GM23338 (cell line): Measurements from ENCODE around the gene ZCCHC2. TPM values are rescaled to one million over a fixed set of nuclear protein-coding genes. Genes with fewer than 3 reads are reported as not detected.

Source experiments
- ATAC-seq: fragments of 200-7000 bp; cut with Tn5 transposase; 3 replicates; pipeline ENCODE4 v1.9.1; 2020
- DNase-seq: peaks from one replicate; pipeline ENCODE4 v3.0.0-alpha.2; 2015; ENCODE audit warnings: low spot score
- H2AFZ ChIP-seq: fragments of 200-600 bp; sonication (generic); 2 replicates; pipeline ENCODE4 v1.8.0; 2016; ENCODE audit warnings: antibody characterized with exemption, mild to moderate bottlenecking, moderate library complexity
- H3F3A ChIP-seq: fragments of 200-600 bp; sonication (generic); replicated peaks from 2 replicates; pipeline ENCODE4 v1.8.0; 2017; ENCODE audit warnings: antibody characterized with exemption, mixed run types, low read depth
- H3K27ac ChIP-seq: fragments of 200-600 bp; sonication (generic); 2 replicates; pipeline ENCODE4 v1.6.1; 2016; ENCODE audit warnings: low read depth
- H3K27me3 ChIP-seq: fragments of 200-600 bp; sonication (generic); 2 replicates; pipeline ENCODE4 v1.8.0; 2016; ENCODE audit warnings: mild to moderate bottlenecking, mixed run types, moderate library complexity; ENCODE audit not compliant: insufficient read depth
- H3K36me3 ChIP-seq: fragments of 200-600 bp; sonication (generic); 2 replicates; pipeline ENCODE4 v1.8.0; 2016; ENCODE audit warnings: mild to moderate bottlenecking; ENCODE audit not compliant: insufficient read depth
- H3K4me1 ChIP-seq: fragments of 200-600 bp; sonication (generic); 2 replicates; pipeline ENCODE4 v1.8.0; 2016; ENCODE audit warnings: mild to moderate bottlenecking, moderate library complexity; ENCODE audit not compliant: insufficient read depth
- H3K4me2 ChIP-seq: fragments of 200-600 bp; sonication (generic); 2 replicates; pipeline ENCODE4 v1.7.1; 2017; ENCODE audit warnings: mixed run types
- H3K4me3 ChIP-seq: fragments of 200-600 bp; sonication (generic); 2 replicates; pipeline ENCODE4 v1.6.1; 2016; ENCODE audit warnings: mixed run types
- H3K79me2 ChIP-seq: fragments of 200-600 bp; sonication (generic); replicated peaks from 2 replicates; pipeline ENCODE4 v1.8.0; 2017; ENCODE audit warnings: mild to moderate bottlenecking; ENCODE audit not compliant: insufficient read depth
- H3K9me2 ChIP-seq: fragments of 200-600 bp; sonication (generic); 2 replicates; pipeline ENCODE4 v1.8.0; 2017; ENCODE audit not compliant: insufficient read depth
- H4K20me1 ChIP-seq: fragments of 200-600 bp; sonication (generic); replicated peaks from 2 replicates; pipeline ENCODE4 v1.8.0; 2017; ENCODE audit warnings: mild to moderate bottlenecking; ENCODE audit not compliant: insufficient read depth
- H3K27ac Mint-ChIP-seq: 2 replicates; pipeline ENCODE4 v1.8.0; 2020; ENCODE audit warnings: inconsistent platforms, mild to moderate bottlenecking, moderate library complexity, mixed read lengths
- H3K27me3 Mint-ChIP-seq: 3 replicates; pipeline ENCODE4 v1.8.0; 2022; ENCODE audit warnings: low read depth, mild to moderate bottlenecking, moderate library complexity, mixed read lengths, inconsistent platforms; ENCODE audit not compliant: insufficient read depth, poor library complexity
- H3K36me3 Mint-ChIP-seq: 3 replicates; pipeline ENCODE4 v1.8.0; 2021; ENCODE audit warnings: low read depth, mild to moderate bottlenecking, inconsistent platforms, moderate library complexity, mixed read lengths
- H3K4me1 Mint-ChIP-seq: 3 replicates; pipeline ENCODE4 v1.8.0; 2020; ENCODE audit warnings: mild to moderate bottlenecking, inconsistent platforms, mixed read lengths
- H3K4me3 Mint-ChIP-seq: 3 replicates; pipeline ENCODE4 v1.8.0; 2021; ENCODE audit warnings: moderate library complexity, mild to moderate bottlenecking, inconsistent platforms, mixed read lengths
- H3K9me3 Mint-ChIP-seq: 3 replicates; pipeline ENCODE4 v1.8.0; 2020; ENCODE audit warnings: moderate library complexity, mild to moderate bottlenecking, inconsistent platforms, mixed read lengths
- CREB1 ChIP-seq: fragments of 250-450 bp; sonication (Bioruptor Pico); IDR thresholded peaks from 2 replicates; pipeline ENCODE4 v1.5.0; 2020; ENCODE audit warnings: low read depth, mild to moderate bottlenecking, moderate library complexity
- EZH2 ChIP-seq: fragments of 200-600 bp; sonication (generic); IDR thresholded peaks from one replicate; pipeline ENCODE4 v1.8.0; 2017; ENCODE audit warnings: antibody characterized with exemption, mild to moderate bottlenecking, low read depth; ENCODE audit not compliant: unreplicated experiment
- EZH2phosphoT487 ChIP-seq: fragments of 200-600 bp; sonication (generic); IDR thresholded peaks from one replicate; pipeline ENCODE4 v1.8.1; 2018; ENCODE audit warnings: antibody characterized with exemption; ENCODE audit not compliant: unreplicated experiment
- JUNB ChIP-seq: IDR thresholded peaks from one replicate; pipeline ENCODE4 v1.6.1; 2016; ENCODE audit warnings: antibody characterized with exemption; ENCODE audit not compliant: unreplicated experiment
- NANOG ChIP-seq: IDR thresholded peaks from 2 replicates; pipeline ENCODE4 v1.6.1; 2016; ENCODE audit warnings: antibody characterized with exemption, borderline replicate concordance
- POLR2AphosphoS5 ChIP-seq: IDR thresholded peaks from 2 replicates; pipeline ENCODE4 v1.6.1; 2016; ENCODE audit warnings: antibody characterized with exemption, low read depth
- REST ChIP-seq: IDR thresholded peaks from one replicate; pipeline ENCODE4 v1.6.1; 2018; ENCODE audit warnings: antibody characterized with exemption; ENCODE audit not compliant: unreplicated experiment
- ZNF114 ChIP-seq: fragments of 250-450 bp; sonication (Bioruptor Pico); IDR thresholded peaks from 2 replicates; pipeline ENCODE4 v1.5.0; 2020; ENCODE audit warnings: mild to moderate bottlenecking, moderate library complexity
- polyA plus RNA-seq: library from polyadenylated mRNA; unstranded; fragments of >200 nt; fragmentation: Nextera tagmentation; extraction: Ambion mirVana; gene quantifications from 2 replicates; pipeline ENCODE4 v1.2.1, GENCODE V29; 2016
- total RNA-seq: library from RNA; depleted of rRNA; stranded (reverse); fragments of >200 nt; shearing (Covaris generic); gene quantifications from 2 replicates; pipeline ENCODE4 v1.2.3, GENCODE V29; 2014
- TF ChIP-seq, protein P1 (sequence below): IDR thresholded peaks from 2 replicates; pipeline ENCODE4 v1.6.1; 2016; ENCODE audit warnings: antibody characterized with exemption
- TF ChIP-seq, protein P2 (sequence below): fragments of 250-450 bp; sonication (Bioruptor Pico); IDR thresholded peaks from 2 replicates; pipeline ENCODE4 v1.5.0; 2020; ENCODE audit warnings: mild to moderate bottlenecking, moderate library complexity
- TF ChIP-seq, protein P3 (sequence below), 2 experiments: fragments of 200-600 bp in 1 of 2; sonication (generic) in 1 of 2; conservative IDR thresholded peaks; 2 replicates each; pipeline versions ENCODE4 v1.5.1 to v1.6.1; 2016 to 2017; ENCODE audit warnings: antibody characterized with exemption in 2 of 2, low read depth in 2 of 2, mild to moderate bottlenecking in 2 of 2, moderate library complexity in 1 of 2

ZCCHC2 gene
- total and polyA plus RNA-seq, 2 experiments from 2014 or later, result 5.4 to 15.4 TPM

DNA sequence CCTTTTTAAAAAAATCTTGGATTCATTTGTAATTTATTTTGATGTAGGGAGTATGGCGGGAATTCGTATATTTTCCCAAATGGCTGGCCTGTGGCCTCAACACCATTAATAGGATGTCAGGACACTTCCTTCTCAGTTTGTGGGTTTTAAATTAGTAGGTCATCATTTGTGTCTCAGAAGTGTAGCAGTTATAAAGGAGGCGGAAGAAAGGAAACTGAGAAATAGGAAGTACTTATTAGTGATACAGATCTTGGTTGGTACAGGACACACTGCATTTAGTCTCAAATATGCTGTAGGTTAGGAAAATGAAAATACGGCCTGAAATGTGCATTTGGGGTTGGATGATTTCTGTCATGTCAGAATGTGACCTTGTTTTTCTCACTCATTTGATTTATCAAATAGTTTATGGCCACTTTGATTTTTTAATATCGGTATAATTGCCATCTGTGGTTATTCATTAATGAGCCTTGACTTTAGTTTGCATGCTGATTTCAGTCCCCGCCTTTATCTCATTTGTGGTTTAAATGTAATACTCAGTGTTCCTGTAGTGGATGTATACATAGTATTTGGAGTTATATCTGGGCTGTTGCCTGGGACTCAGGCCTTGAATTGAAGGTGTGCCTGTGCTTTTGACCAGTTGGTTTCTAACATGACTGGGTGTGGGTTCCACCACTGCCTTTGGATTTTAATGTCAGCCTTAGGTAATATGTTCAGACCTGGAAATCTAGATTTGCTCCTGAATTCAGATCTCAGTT, 31.4 kb downstream of the ZCCHC2 start:
- peaks cover 13% of the 10 kb centered on the region; the same call in 2 of the 3 replicates for H3K36me3 Mint-ChIP-seq
- no peak for DNase-seq
- Histone ChIP-seq H2AFZ (no peak overlapping the region), H3K4me2 (no peak overlapping the region), H3K27ac (no peak overlapping the region), H4K20me1 (no peaks in the 10 kb centered on the region), H3K79me2 (no peaks in the 10 kb centered on the region), H3F3A (no peaks in the 10 kb centered on the region), H3K4me1 (no peaks in the 10 kb centered on the region), H3K9me2 (no peaks in the 10 kb centered on the region), H3K4me3 (no peak overlapping the region), H3K36me3 (peaks cover under 1% of the 10 kb centered on the region; the same call in 1 of the 2 replicates), H3K27me3 (no peaks in the 10 kb centered on the region)
- no peak for ATAC-seq
- H3K9me3 Mint-ChIP-seq, result no peaks in the 10 kb centered on the region
- no peaks in the 10 kb centered on the region for H3K27me3 Mint-ChIP-seq
- H3K4me3 Mint-ChIP-seq, result no peak overlapping the region
- TF ChIP-seq ZNF114 (no peak), CREB1 (CRISPR knock-in tag) (no peak), EZH2 (no peak), NANOG (no peak), POLR2AphosphoS5 (no peak), EZH2phosphoT487 (no peak), JUNB (no peak), REST (no peak)
- TF ChIP-seq, protein P1, sequence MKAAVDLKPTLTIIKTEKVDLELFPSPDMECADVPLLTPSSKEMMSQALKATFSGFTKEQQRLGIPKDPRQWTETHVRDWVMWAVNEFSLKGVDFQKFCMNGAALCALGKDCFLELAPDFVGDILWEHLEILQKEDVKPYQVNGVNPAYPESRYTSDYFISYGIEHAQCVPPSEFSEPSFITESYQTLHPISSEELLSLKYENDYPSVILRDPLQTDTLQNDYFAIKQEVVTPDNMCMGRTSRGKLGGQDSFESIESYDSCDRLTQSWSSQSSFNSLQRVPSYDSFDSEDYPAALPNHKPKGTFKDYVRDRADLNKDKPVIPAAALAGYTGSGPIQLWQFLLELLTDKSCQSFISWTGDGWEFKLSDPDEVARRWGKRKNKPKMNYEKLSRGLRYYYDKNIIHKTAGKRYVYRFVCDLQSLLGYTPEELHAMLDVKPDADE, result no peak
- TF ChIP-seq, protein P2, sequence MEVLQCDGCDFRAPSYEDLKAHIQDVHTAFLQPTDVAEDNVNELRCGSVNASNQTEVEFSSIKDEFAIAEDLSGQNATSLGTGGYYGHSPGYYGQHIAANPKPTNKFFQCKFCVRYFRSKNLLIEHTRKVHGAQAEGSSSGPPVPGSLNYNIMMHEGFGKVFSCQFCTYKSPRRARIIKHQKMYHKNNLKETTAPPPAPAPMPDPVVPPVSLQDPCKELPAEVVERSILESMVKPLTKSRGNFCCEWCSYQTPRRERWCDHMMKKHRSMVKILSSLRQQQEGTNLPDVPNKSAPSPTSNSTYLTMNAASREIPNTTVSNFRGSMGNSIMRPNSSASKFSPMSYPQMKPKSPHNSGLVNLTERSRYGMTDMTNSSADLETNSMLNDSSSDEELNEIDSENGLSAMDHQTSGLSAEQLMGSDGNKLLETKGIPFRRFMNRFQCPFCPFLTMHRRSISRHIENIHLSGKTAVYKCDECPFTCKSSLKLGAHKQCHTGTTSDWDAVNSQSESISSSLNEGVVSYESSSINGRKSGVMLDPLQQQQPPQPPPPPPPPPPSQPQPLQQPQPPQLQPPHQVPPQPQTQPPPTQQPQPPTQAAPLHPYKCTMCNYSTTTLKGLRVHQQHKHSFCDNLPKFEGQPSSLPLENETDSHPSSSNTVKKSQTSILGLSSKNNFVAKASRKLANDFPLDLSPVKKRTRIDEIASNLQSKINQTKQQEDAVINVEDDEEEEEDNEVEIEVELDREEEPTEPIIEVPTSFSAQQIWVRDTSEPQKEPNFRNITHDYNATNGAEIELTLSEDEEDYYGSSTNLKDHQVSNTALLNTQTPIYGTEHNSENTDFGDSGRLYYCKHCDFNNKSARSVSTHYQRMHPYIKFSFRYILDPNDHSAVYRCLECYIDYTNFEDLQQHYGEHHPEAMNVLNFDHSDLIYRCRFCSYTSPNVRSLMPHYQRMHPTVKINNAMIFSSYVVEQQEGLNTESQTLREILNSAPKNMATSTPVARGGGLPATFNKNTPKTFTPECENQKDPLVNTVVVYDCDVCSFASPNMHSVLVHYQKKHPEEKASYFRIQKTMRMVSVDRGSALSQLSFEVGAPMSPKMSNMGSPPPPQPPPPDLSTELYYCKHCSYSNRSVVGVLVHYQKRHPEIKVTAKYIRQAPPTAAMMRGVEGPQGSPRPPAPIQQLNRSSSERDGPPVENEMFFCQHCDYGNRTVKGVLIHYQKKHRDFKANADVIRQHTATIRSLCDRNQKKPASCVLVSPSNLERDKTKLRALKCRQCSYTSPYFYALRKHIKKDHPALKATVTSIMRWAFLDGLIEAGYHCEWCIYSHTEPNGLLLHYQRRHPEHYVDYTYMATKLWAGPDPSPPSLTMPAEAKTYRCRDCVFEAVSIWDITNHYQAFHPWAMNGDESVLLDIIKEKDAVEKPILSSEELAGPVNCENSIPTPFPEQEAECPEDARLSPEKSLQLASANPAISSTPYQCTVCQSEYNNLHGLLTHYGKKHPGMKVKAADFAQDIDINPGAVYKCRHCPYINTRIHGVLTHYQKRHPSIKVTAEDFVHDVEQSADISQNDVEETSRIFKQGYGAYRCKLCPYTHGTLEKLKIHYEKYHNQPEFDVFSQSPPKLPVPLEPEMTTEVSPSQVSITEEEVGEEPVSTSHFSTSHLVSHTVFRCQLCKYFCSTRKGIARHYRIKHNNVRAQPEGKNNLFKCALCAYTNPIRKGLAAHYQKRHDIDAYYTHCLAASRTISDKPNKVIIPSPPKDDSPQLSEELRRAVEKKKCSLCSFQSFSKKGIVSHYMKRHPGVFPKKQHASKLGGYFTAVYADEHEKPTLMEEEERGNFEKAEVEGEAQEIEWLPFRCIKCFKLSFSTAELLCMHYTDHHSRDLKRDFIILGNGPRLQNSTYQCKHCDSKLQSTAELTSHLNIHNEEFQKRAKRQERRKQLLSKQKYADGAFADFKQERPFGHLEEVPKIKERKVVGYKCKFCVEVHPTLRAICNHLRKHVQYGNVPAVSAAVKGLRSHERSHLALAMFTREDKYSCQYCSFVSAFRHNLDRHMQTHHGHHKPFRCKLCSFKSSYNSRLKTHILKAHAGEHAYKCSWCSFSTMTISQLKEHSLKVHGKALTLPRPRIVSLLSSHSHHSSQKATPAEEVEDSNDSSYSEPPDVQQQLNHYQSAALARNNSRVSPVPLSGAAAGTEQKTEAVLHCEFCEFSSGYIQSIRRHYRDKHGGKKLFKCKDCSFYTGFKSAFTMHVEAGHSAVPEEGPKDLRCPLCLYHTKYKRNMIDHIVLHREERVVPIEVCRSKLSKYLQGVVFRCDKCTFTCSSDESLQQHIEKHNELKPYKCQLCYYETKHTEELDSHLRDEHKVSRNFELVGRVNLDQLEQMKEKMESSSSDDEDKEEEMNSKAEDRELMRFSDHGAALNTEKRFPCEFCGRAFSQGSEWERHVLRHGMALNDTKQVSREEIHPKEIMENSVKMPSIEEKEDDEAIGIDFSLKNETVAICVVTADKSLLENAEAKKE, result no peak
- TF ChIP-seq, protein P3, sequence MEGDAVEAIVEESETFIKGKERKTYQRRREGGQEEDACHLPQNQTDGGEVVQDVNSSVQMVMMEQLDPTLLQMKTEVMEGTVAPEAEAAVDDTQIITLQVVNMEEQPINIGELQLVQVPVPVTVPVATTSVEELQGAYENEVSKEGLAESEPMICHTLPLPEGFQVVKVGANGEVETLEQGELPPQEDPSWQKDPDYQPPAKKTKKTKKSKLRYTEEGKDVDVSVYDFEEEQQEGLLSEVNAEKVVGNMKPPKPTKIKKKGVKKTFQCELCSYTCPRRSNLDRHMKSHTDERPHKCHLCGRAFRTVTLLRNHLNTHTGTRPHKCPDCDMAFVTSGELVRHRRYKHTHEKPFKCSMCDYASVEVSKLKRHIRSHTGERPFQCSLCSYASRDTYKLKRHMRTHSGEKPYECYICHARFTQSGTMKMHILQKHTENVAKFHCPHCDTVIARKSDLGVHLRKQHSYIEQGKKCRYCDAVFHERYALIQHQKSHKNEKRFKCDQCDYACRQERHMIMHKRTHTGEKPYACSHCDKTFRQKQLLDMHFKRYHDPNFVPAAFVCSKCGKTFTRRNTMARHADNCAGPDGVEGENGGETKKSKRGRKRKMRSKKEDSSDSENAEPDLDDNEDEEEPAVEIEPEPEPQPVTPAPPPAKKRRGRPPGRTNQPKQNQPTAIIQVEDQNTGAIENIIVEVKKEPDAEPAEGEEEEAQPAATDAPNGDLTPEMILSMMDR (conservative IDR thresholded peaks at IDR 0.05; ENCODE audit: low read depth in 2 of 2), result no peak
- no peaks in the 10 kb centered on the region for H3K4me1 Mint-ChIP-seq
- no peak overlapping the region for H3K27ac Mint-ChIP-seq
